ENCODE measurements around the gene RNMT. TPM values are rescaled to one million over a fixed set of nuclear protein-coding genes. Genes with fewer than 3 reads are reported as not detected.
"Not testable (repeated sequence)": the region's sequence is repeated elsewhere in the genome, so short reads cannot be mapped to it uniquely, and the experiment has no call there.

Gene RNMT
- total RNA-seq, 4 donors from 2014 or later: 10.9 to 15.2 (median 13.0) TPM

DNA sequence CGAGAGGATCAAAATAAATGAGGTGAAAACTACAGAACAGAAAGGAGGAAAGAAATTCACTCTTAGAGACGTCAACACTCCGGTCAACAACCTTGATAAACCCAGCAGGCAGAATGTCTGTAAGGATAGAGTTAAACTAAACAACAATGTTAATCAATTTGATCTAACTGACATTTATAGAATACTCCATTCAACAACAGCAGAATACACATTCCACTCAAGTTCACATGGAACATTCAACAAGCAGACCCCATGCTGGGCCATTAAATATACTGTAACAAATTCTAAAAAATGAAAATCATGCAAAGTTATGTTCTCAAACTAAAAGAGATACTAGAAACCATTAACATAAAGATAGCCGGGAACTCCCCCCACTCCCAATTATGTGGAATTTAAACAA lies 41.9 kb upstream of the RNMT start:
- 94 to 95% methylated on average over 4 of the region's 4 CpGs for WGBS, 2 donors (ENCODE audit: low coverage in 1 of 2)

DNA sequence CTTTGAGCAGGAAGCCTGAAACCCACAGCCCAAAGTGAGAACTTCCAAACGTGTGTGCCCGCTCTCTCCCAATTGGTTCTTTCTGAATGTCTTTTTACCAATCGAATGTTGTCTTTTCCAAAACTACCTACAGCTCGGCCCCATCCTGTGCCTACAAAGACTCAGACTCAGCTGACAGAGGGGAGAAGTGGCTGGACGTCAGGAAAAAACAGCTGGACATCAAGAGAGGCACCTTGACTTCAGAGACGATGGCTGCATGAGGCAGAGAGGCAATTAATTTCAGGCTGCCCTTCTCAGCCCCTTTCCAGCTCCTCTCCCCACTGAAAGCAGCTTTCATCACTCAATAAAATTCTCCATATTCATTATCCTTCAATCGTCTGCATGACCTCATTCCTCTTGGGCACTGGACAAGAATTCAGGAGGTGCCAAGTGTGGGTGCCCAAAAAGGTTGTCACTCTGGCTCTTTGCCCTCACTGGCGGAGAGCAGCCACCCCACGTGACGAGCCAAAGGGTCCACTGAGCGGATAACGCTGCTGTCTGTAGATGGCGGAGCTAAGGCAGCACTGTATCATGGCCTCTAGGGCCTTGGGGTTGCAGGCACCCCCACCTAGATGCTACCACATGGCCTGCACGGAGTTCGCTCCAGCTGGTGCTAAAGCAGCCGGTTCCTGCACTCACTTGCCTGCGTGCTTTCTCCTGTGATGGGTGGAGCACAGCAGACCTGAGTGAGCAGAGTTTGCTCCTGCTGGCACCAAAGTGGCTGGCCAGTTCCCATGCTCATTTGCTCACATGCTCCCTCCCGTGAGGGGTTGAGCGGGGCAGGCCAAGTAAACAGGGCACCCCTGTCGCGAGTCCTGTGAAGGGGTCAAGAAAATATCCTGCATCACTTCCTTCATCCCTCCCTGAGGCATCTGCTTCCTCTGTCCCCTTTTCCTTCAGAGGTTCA lies 38.0 kb upstream of the RNMT start:
- H3K36me3 ChIP-seq: no peaks in the 10 kb centered on the region
- H3K27ac ChIP-seq: no peak overlapping the region
- no peaks in the 10 kb centered on the region for H3K4me1 ChIP-seq
- intact Hi-C loops (cut with DNase I; ENCODE audit: low total_unique reads): no loop called here
- WGBS, 2 donors (ENCODE audit: low coverage in 1 of 2): 91 to 97% methylated on average over 5 to 21 of the region's 21 CpGs
- no peak for TF ChIP-seq EP300 (IDR thresholded peaks at IDR 0.05; ENCODE audit: low read depth)
- no peak for TF ChIP-seq POLR2AphosphoS5 (IDR thresholded peaks at IDR 0.05)
- TF ChIP-seq, protein P1, sequence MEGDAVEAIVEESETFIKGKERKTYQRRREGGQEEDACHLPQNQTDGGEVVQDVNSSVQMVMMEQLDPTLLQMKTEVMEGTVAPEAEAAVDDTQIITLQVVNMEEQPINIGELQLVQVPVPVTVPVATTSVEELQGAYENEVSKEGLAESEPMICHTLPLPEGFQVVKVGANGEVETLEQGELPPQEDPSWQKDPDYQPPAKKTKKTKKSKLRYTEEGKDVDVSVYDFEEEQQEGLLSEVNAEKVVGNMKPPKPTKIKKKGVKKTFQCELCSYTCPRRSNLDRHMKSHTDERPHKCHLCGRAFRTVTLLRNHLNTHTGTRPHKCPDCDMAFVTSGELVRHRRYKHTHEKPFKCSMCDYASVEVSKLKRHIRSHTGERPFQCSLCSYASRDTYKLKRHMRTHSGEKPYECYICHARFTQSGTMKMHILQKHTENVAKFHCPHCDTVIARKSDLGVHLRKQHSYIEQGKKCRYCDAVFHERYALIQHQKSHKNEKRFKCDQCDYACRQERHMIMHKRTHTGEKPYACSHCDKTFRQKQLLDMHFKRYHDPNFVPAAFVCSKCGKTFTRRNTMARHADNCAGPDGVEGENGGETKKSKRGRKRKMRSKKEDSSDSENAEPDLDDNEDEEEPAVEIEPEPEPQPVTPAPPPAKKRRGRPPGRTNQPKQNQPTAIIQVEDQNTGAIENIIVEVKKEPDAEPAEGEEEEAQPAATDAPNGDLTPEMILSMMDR (IDR thresholded peaks at IDR 0.05): no peak
- TF ChIP-seq POLR2A (IDR thresholded peaks at IDR 0.05): no peak
- H3K27me3 ChIP-seq: no peaks in the 10 kb centered on the region
- no peak for DNase-seq
- in situ Hi-C loops (cut with MboI; ENCODE audit: low pct_ligation_motif_present in 1 of 4, low pct_unique_long_range_greater_than_20kb in 1 of 4, low sequenced_read_pairs in 3 of 4): no loop called here
- H3K4me3 ChIP-seq: no peak overlapping the region
- H3K9me3 ChIP-seq: no peaks in the 10 kb centered on the region

More for the DNA sequence above, 41.9 kb upstream of the RNMT start:
- Histone ChIP-seq H3K4me3 (no peak overlapping the region), H3K4me1 (no peaks in the 10 kb centered on the region), H3K36me3 (no peaks in the 10 kb centered on the region), H3K27me3 (no peaks in the 10 kb centered on the region), H3K27ac (no peak overlapping the region), H3K9me3 (no peaks in the 10 kb centered on the region)
- in situ Hi-C loops (cut with MboI; ENCODE audit: low pct_ligation_motif_present in 1 of 4, low pct_unique_long_range_greater_than_20kb in 1 of 4, low sequenced_read_pairs in 3 of 4): no loop called here
- intact Hi-C loops (cut with DNase I; ENCODE audit: low total_unique reads): no loop called here
- DNase-seq: no peak
- TF ChIP-seq POLR2A (IDR thresholded peaks at IDR 0.05) (no peak), POLR2AphosphoS5 (IDR thresholded peaks at IDR 0.05) (no peak), EP300 (IDR thresholded peaks at IDR 0.05; ENCODE audit: low read depth) (no peak)
- TF ChIP-seq, protein P1 (IDR thresholded peaks at IDR 0.05): no peak

DNA sequence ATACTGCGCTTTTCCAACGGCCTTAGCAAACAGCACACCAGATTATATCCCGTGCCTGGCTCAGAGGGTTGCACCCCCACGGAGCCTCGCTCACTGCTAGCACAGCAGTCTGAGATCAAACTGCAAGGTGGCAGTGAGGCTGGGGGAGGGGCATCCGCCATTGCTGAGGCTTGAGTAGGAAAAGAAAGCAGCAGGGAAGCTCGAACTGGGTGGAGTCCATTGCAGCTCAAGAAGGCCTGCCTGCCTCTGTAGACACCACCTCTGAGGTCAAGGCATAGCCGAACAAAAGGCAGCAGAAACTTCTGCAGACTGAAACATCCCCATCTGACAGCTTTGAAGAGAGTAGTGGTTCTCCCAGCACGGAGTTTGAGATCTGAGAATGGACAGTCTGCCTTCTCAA lies 36.4 kb upstream of the RNMT start:
- H3K27ac ChIP-seq; H3K27me3 ChIP-seq; H3K36me3 ChIP-seq; H3K4me1 ChIP-seq; DNase-seq; H3K4me3 ChIP-seq; intact Hi-C loops (cut with DNase I; ENCODE audit: low total_unique reads); in situ Hi-C loops (cut with MboI; ENCODE audit: low pct_ligation_motif_present in 1 of 4, low pct_unique_long_range_greater_than_20kb in 1 of 4, low sequenced_read_pairs in 3 of 4); H3K9me3 ChIP-seq: not testable (repeated sequence)
- WGBS, 2 donors (ENCODE audit: low coverage in 1 of 2): 94 to 95% methylated on average over 3 to 9 of the region's 9 CpGs

DNA sequence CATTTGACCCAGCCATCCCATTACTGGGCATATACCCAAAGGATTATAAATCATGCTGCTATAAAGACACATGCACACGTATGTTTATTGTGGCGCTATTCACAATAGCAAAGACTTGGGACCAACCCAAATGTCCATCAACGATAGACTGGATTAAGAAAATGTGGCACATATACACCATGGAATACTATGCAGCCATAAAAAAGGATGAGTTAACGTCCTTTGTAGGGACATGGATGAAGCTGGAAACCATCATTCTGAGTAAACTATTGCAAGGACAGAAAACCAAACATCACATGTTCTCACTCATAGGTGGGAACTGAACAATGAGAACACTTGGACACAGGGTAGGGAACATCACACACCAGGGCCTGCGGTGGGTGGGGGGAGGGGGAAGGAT lies 31.1 kb upstream of the RNMT start:
- intact Hi-C loops (cut with DNase I; ENCODE audit: low total_unique reads); H3K9me3 ChIP-seq; H3K27ac ChIP-seq; DNase-seq; H3K27me3 ChIP-seq; H3K36me3 ChIP-seq; H3K4me3 ChIP-seq; in situ Hi-C loops (cut with MboI; ENCODE audit: low pct_ligation_motif_present in 1 of 4, low pct_unique_long_range_greater_than_20kb in 1 of 4, low sequenced_read_pairs in 3 of 4); H3K4me1 ChIP-seq: not testable (repeated sequence)
- WGBS, 2 donors (ENCODE audit: low coverage in 1 of 2): 94 to 95% methylated on average over 5 of the region's 5 CpGs

DNA sequence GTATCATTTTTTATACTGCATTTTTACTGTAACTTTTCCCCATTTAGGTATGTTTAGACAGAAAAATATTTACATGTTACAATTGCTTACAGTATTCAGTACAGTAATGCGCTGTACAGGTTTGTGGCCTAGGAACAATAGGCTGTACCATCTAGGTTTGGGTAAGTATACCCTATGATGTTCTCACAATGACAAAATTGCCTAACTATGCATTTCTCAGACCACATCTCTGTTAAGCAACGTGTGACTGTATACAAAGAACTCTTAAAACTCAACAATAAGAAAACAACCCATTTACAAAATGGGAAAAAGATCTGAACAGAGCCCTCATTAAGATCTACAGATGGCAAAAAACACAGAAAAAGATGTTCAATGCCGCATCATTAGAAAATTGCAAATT lies 29.5 kb upstream of the RNMT start:
- Histone ChIP-seq H3K36me3 (no peaks in the 10 kb centered on the region), H3K4me1 (no peaks in the 10 kb centered on the region), H3K9me3 (peaks cover 0 to 7% of the 10 kb centered on the region in 2 donors), H3K4me3 (no peak overlapping the region), H3K27ac (no peak overlapping the region), H3K27me3 (no peaks in the 10 kb centered on the region)
- DNase-seq: no peak
- TF ChIP-seq POLR2AphosphoS5 (IDR thresholded peaks at IDR 0.05): no peak
- no peak for TF ChIP-seq EP300 (IDR thresholded peaks at IDR 0.05; ENCODE audit: low read depth)
- TF ChIP-seq, protein P1 (IDR thresholded peaks at IDR 0.05): no peak
- TF ChIP-seq POLR2A (IDR thresholded peaks at IDR 0.05): no peak
- intact Hi-C loops (cut with DNase I; ENCODE audit: low total_unique reads): no loop called here
- 93 to 94% methylated on average over 3 of the region's 3 CpGs for WGBS, 2 donors (ENCODE audit: low coverage in 1 of 2)
- in situ Hi-C loops (cut with MboI; ENCODE audit: low pct_ligation_motif_present in 1 of 4, low pct_unique_long_range_greater_than_20kb in 1 of 4, low sequenced_read_pairs in 3 of 4): no loop called here

Data from transverse colon (tissue), 4 donors.